ENCODE results near the gene RPL38.

The RPL38 gene

DNA sequence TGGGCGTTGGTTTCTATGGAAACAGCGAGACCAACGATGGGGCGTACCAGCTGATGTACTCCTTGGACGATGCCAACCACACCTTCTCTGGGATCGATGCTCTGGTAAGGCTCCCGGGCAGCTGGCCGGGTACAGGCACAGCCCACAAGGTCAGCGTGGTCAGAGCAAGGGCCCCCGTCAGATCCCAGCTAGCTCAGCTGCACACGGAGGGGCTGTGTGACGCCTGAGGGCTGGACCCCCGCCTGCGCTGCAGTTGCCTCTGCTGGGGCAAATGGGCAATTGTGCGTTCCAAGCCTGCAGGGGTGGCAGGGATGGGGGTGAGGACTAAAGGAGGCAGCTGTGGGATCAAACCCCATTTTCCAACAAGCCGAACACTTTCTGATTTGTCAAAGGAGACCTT is 27.4 kb downstream of the RPL38 start:
- no peak for DNase-seq

DNA sequence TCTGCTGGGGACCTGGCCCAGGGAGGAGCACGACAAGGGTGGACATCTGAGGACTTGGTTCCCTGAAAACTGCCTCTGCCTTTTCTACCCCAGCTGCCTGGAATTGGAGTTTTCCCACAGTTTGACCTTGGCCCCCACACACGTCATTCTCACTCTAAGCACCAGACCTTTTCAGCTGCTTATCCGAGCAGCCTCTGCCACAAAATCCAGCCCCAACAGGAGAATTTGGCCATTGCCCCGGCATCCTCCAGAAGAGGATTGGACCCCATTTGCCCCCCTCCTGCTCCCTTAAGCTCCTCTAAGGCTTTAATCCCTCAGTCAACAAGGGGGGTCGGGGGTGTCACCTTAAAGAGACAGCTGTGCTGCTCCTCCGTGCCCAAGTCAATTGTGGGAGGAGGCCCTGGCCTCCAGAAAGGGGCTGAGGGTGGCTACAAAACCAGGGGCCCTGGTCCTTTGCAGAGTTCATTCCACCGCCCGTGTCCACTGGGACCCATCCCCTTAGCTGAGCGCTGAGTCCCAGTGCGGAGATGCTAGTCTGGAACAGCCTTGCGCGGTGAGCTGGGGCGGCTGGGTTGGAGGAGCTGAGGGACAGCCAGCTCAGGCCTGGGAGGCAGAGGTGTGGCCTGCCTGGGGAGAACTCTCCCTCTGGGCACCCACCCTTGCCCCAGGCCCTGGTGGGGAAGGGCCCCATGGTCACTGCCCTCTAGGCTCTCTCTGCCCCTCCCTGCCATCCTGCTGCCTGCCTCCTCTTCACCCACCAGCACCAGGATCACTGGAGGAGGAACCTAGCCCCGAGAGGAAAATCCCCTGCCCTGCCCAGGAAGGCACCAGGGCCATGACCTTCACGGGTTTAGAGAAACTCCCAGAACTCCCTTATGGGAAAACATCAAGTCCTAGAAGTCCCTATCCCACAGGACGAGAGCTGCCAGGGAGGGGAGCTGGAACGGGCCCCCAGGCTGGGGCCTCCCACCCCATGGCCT is 28.7 kb downstream of the RPL38 start:
- DNase-seq, result no peak

DNA sequence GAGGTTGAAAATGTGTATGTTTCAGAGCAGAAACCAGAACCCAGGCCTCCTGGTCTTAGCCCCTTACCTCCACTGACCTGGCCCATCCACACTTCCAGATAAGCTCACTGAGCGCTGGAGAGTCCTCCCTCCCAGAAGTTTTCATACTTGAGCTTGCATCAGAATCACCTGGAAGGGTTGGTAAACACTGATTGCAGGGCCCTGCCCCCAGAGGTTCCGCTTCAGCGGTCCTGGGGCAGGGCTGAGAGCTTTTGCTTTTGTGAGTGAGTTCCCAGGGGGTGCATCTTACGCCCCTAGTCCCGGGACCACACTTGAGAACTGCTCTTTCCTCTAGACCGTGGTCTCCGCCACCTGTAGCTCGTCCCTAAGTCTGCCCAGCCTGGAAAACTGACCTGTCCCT is 30.5 kb downstream of the RPL38 start:
- no peak for DNase-seq

DNA sequence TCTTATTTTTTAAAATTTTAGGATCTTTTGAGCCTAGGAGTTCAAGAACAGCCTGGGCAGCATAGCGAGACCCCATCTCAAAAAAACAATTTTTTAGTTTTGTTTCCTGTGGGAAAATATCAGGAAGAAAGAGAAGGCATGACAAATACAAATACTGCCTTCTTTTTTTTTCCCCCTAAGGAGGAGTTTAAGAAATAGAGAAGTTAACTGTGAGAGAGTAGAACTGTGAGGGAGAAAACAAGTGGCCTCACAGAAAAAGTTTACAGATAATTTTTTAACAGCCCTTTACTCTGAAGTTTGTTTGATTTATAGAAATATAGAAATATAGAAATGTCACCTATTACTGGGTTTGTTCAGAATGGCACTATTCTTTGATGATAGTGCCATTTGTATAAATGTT is 31.0 kb downstream of the RPL38 start:
- no peak for DNase-seq

DNA sequence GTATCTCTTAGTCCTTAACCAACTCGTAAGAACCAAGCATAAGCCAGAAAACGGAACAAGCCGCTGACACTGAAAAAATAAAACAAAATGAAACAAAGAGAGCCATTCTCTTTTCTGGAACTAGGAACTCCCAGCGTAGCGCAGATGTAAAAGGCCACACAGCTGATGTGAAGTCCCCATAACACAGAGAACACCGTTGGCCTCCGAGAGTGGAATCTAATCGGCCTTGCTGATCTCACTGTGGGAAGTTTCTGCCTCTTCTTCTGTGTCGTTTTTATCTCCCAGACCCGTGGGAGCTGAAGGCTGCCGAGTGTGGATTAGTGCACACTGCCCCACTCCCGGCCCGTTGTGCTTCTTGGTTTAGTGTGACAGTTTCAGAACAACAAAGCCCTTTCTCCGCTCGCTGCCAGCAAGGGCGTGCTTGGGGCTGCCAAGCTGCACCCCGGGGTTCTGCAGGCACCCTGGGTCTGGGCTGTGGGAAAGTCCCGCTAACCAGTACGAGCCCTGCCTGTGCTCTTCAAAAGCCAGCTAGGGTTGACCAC is 31.6 kb downstream of the RPL38 start:
- DNase-seq, result no peak

DNA sequence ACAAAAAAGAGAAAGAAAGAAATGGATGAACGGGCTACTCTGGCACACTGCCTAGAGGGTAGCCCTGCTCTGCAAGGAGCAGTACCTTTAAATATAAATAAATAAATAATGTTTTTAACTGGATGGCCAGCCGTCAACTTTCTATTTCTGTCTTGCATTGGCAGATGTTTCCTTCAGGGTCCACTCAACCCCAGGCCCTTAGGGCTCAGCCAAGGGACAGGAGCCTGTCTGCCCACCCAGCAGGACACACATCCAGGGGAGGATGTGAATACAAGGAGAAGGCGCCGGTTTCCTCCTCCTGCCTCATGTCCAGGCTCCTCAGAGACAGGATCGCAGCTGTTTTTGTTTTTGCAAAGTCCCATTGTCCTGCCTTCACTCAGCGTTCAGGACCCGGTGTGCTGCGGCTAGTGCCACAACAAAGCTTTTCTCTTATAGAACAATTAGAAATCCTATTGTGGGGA is 32.5 kb downstream of the RPL38 start:
- DNase-seq, result no peak

DNA sequence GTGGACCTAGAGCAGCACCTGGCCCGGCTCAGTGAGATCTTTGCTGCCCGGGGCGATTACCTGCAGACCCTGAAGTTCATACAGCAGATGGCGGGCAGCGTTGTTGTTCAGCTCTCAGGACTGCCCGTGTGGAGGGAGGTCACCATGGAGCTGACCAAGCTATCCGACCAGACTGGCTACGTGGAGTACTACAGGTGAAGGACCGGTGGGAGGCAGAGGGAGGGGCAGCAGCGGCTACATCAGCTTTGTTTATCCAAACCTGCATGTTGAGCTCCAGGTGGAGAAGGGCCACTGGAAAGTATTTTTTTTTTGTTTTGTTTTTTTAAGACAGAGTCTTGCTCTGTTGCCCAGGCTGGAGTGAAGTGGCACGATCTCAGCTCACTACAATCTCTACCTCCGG is 33.8 kb downstream of the RPL38 start:
- DNase-seq, result no peak

DNA sequence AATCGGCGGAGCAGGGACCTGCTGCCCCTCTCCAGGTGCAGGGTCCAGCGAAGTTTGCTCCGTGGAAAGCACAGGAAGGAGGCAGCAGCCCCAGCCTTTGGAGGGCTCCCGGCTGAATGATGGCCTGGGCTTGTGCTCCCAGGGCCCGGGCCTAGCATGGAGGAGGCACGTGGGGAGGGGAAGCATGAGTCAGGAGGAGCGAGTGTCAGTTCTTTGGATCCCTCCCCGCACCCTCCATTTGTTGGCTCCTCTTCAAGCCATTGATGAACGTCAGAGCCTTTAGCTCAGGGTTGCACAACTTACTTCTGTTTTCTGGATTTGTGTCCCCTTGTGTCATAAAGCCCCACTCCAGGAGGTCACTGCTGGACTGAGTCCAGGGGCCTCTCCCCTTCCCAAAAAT is 35.7 kb downstream of the RPL38 start:
- DNase-seq, result no peak

DNA sequence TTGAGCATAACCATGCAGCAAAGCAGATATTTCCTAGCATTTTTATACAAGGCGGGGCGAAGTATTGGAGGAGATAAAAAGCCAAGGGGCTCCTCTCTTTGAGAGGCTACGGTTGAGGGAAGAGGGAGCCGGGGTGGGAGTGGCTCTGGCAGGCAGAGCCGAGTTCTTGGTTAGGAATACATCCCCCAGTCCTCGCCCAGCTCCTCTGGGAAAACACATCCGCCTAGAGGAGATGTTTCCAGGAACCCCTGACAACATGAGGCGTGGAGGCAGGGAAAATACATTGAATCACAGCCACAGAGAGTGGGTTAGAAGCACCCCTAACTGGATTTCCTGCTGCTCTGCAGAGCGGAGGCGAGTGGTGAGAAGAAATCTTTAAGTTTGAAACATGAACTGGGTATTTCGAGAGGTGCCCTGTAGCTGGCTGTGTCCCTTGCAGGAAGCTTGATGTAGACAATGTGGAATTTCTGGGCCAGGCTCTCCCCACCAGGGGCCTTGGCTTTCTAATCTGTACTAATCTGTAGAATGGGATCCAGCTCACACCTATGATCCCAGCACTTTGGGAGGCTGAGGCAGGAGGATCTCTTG is 37.2 kb downstream of the RPL38 start:
- no peak for DNase-seq

DNA sequence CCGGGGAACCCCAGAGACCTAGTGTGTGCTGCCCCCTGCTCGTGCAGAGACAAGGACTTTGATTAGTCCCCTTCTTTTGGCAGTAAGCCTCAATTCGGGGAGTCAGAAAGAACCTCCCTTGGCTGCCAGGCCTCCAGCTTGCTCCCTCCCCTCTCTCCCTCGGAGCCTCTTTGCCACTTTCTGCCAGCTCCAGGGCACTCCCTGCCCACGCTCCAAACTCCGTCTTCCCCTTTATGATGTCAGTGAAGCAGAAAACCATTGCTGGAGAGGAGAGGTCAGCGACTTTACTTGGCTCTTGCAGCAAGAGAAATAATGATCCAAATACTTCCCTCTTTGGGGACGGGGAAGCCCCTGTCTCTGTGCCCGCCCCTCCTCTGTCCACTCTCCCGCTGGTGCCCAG is 38.0 kb downstream of the RPL38 start:
- DNase-seq, result no peak

DNA sequence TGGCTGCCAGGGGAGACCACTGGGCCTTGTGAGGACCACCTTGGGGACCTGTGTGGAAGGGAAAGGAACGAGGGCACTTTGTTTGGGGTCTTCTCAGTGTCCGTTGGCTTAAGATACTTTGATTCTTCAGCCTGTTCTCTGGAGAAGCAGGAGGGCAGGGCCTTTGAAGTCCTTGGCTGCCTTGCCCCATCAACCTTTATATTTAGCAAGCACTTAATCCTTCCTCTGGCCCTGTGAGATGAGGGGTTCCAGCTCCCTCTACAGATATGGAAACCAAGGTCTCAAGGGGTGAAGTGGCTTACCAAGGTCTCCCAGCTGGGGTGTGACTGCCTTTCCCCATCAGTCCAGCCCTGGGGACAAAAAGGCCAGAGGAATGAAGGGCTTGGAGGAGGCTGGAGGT is 38.4 kb downstream of the RPL38 start:
- no peak for DNase-seq

DNA sequence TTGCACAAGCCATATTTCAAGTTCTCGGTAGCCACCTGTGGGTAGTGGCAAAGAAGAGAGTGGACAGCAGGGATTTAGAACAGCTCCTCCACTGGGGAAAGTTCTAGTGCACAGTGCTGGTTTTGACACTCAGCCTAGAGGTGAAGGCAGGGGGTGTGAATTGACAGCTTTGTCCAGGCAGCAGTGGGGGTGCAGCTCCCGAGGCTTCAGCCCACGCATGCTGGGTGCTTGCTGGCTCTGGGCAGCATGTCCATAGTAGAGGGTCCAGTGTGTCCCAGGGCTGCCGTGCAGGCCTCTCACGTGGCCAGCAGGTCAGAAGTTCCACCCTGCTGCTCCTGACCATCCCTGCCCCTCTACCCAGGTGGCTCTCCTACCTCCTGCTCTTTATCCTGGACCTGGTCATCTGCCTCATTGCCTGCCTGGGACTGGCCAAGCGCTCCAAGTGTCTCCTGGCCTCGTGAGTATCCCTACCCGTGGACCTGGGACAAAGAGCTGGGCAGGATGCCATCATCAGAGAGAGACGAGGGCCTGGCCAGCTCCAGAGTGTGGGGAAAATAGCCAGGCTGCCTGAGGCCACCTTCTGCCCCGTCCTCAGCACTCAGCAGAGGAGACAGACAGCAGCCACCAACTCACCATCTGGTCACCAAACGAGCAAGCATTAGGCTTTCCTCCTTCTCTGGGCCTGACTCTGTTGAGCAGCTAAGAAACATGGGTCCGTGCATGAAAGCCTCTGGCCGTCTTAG is 39.7 kb downstream of the RPL38 start:
- DNase-seq, result no peak

DNA sequence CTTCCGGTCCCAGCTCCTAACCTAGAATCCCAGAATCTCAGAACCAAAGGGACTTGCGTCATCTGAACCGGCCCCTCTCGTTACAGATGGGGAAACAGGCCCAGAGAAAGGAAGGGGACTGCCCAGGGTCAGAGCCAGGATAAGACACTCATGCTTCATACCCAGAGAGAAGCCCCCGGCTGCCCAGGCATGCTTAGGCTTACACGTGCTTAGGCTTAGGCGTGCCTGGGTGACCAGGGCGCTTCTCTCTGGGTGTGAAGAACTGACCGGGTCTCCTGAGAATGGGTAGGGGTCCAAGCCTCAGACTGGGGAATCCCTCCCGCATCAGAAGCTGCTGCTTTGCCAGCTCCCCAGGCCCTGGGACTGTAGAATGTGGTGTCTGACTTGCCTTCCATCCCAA is 40.6 kb downstream of the RPL38 start:
- no peak for DNase-seq

DNA sequence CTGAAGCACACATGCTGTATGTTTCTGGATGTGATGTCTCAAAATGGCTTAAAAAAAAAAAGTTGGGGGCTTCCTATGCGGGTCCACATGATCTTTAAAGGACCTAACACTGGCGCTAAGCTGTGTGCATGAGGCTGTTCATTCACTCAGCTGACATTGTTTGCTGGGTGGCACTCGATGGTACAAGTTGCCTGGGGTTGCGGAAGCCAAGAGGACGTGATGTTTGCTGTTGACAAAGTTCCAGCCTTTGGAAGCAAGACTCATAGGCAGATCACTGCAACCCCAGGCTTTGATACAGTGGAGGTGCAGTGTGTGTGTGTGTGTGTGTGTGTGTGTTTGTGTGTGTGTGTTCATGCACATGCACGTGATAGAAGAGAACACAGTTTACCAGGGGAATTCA is 41.1 kb downstream of the RPL38 start:
- no peak for DNase-seq

DNA sequence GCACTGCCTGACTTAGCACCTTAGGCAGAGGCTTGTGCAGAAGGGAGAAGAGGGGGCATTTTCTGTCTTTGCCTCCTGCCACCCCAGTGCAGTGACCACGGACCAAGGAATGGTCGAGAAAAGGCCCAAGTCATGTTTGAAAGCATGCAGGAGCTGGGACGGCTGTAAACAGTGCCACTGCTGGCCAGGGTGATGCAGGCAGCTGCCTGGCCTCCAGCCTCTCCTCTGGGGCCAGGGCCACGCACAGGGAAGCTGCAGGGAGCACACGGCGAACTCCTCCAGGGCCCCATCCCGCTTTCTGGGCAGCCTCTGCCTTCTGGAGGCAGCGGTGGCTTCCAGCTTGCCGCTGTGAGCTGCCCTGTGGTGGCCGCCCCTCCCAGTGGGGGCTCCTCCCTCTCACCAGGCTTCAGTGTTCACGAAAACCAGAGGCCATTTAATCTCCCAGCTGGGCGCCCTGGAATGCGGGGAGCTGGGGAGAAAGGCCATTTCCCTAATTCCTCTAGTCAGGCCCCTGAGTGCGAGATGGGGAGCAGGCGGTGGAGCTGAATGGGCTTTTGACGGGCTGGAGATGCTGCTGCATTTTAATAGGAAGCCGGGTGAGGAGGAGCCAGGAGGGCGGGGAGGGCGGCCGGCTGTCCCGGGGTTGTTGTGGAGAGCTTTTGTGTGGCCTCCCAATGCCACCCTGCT is 41.8 kb downstream of the RPL38 start:
- no peak for DNase-seq

DNA sequence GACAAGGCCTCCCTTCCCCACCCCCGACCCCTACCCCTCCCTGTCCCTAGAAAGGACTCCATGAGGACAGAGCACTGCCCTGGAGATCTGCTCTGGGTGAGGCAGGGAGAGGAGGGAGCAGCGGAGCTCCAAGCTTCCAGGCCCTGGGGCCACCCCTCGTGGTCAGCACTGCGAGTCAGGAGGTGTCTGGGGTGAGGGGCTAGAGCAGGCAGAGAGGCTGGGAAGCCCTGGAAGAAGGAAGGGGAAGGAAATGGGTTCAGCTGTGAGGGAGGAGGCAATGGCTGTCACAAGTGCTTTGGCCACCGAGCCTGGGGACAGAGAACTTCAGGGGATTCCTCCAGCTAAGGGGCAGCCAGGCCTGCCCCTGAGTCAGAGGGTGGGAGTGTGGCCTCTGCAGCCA is 42.4 kb downstream of the RPL38 start:
- DNase-seq, result no peak

DNA sequence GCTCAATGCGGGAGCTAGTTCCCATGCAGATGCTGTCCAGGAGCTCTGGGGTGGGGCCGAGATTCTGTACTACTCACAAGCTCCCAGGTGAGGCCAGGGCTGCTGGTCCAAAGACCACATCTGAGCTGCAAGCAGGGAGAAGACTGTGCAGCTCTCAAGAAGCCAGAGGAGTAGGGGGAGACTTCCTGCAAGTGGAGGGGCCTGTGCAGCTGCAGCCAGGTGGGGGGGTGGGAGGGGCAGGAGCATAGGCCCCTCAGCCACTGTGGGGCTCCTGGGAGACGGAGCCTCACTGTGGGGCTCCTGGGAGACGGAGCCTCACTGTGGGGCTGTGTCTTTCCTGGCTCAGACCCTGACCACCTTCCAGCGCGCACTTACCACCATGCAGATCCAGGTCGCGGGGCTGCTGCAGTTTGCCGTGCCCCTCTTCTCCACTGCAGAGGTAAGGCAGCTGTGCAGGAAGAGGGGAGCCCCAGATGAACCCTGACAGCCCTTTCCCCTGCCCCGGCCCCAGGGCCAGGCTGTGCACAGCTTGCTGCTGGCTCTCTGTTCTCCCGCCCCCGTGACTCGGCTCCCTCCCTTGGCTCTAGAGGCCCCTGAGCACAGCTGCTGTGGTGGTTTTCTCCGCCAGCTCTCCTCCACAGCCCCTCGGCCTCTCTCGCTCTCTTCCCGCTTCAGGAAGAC is 46.3 kb downstream of the RPL38 start:
- DNase-seq, result no peak

DNA sequence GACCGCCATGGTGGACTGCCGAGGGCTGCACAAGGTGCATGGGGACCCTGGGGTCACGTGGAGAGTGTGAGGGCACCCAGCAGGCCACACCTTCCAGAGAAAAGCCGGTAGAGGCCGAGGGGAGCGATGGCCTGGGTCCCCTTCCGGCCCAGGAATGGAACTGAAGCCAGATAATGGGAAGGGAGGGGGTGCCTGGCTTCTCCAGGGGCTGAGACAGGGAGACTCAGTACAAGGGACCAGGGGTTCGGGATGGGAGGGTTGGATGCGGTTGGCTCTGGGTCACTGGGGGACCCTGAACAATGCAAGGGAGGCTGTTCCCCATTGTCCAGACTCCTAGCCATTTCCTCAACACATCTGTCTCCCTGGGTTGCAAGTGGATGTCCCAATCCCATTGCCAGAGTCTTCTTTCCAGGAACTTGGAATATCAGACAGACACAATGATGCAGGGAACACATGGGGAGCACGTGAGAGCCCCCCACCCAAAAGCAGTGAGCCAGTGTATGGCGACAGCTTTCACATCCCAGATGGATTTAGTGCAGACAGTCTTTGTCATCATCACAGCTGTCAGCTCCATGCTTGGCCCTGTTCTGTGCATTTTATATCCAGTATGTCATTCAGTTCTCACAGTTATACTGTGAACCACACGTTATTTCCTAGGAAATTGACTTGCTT is 47.0 kb downstream of the RPL38 start:
- no peak for DNase-seq

DNA sequence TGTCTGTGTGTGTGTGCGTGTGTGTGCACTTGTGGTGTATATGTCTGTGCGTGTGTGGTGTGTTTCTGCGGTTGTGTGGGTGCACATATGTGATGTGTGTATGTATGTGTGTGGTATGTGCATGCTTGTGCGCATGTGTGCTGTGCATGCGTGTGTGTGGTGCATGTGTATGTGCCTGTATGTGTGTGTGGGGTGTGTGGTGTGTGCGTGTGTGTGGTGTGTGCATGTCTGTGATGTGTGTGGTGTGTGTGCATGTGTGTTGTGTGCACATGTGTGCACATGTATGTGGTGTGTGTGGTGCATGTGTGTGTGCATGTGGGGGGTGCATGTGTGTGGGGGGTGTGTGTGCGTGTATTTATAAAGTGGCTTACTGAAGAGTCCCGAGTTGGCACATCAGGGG is 47.6 kb downstream of the RPL38 start:
- no peak for DNase-seq

DNA sequence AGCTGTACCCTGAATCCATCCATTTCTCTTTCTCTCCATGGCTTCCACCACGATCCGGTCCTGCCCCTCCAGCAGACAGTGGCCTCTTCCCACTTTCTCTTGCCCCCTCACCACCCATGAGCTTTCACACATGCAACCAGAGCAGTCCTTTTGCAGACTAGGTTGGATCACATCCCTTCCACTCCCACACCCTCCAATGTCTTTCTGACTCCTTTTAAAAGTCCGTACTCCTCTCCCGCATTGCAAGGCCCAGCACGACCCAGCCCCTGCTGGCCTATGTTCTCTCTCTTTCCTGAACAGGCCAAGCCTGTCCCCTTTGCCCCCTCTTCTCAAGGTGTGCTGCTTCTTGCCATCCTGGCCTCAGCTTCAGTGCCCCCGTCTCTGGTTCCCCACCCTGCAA is 48.1 kb downstream of the RPL38 start:
- DNase-seq, result no peak

DNA sequence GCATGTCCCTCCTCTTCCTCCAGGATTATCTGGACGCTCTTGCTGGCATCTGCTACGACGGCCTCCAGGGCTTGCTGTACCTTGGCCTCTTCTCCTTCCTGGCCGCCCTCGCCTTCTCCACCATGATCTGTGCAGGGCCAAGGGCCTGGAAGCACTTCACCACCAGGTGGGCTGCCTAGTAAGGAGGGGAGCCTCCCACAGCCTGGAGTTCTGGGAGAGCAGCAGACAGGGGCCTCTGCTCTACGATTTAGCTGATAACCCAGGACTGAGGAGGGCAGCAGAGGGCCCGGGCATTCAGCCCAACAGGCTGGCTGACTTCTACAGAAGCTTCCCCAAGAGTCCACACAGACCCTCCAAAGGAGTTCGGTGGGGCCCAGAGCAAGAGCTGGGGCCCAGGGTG is 48.7 kb downstream of the RPL38 start:
- no peak for DNase-seq

DNA sequence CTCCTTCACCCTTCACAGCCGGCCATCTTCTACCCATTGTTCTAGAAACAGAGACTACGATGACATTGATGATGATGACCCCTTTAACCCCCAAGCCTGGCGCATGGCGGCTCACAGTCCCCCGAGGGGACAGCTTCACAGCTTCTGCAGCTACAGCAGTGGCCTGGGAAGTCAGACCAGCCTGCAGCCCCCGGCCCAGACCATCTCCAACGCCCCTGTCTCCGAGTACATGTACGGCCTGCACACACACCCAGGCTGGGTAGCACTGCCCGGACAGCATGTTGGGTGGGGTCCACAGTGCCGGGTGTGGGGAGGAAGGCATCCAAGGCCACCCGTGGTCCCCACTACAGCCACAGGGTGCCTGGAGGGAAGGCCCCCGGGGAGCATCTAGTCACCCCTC is 49.6 kb downstream of the RPL38 start:
- DNase-seq, result no peak

All from DMS153 (cell line).